GM23338 (cell line): ENCODE results near the gene STAMBPL1. TPM values are rescaled to one million over a fixed set of nuclear protein-coding genes. Genes with fewer than 3 reads are reported as not detected.

ENCODE experiments used
- ATAC-seq: fragments of 200-7000 bp; cut with Tn5 transposase; 3 replicates; pipeline ENCODE4 v1.9.1; 2020
- DNase-seq: peaks from one replicate; pipeline ENCODE4 v3.0.0-alpha.2; 2015; ENCODE audit warnings: low spot score
- H2AFZ ChIP-seq: fragments of 200-600 bp; sonication (generic); 2 replicates; pipeline ENCODE4 v1.8.0; 2016; ENCODE audit warnings: antibody characterized with exemption, mild to moderate bottlenecking, moderate library complexity
- H3F3A ChIP-seq: fragments of 200-600 bp; sonication (generic); replicated peaks from 2 replicates; pipeline ENCODE4 v1.8.0; 2017; ENCODE audit warnings: antibody characterized with exemption, mixed run types, low read depth
- H3K27ac ChIP-seq: fragments of 200-600 bp; sonication (generic); 2 replicates; pipeline ENCODE4 v1.6.1; 2016; ENCODE audit warnings: low read depth
- H3K27me3 ChIP-seq: fragments of 200-600 bp; sonication (generic); 2 replicates; pipeline ENCODE4 v1.8.0; 2016; ENCODE audit warnings: mild to moderate bottlenecking, mixed run types, moderate library complexity; ENCODE audit not compliant: insufficient read depth
- H3K36me3 ChIP-seq: fragments of 200-600 bp; sonication (generic); 2 replicates; pipeline ENCODE4 v1.8.0; 2016; ENCODE audit warnings: mild to moderate bottlenecking; ENCODE audit not compliant: insufficient read depth
- H3K4me1 ChIP-seq: fragments of 200-600 bp; sonication (generic); 2 replicates; pipeline ENCODE4 v1.8.0; 2016; ENCODE audit warnings: mild to moderate bottlenecking, moderate library complexity; ENCODE audit not compliant: insufficient read depth
- H3K4me2 ChIP-seq: fragments of 200-600 bp; sonication (generic); 2 replicates; pipeline ENCODE4 v1.7.1; 2017; ENCODE audit warnings: mixed run types
- H3K4me3 ChIP-seq: fragments of 200-600 bp; sonication (generic); 2 replicates; pipeline ENCODE4 v1.6.1; 2016; ENCODE audit warnings: mixed run types
- H3K79me2 ChIP-seq: fragments of 200-600 bp; sonication (generic); replicated peaks from 2 replicates; pipeline ENCODE4 v1.8.0; 2017; ENCODE audit warnings: mild to moderate bottlenecking; ENCODE audit not compliant: insufficient read depth
- H3K9me2 ChIP-seq: fragments of 200-600 bp; sonication (generic); 2 replicates; pipeline ENCODE4 v1.8.0; 2017; ENCODE audit not compliant: insufficient read depth
- H4K20me1 ChIP-seq: fragments of 200-600 bp; sonication (generic); replicated peaks from 2 replicates; pipeline ENCODE4 v1.8.0; 2017; ENCODE audit warnings: mild to moderate bottlenecking; ENCODE audit not compliant: insufficient read depth
- H3K27ac Mint-ChIP-seq: 2 replicates; pipeline ENCODE4 v1.8.0; 2020; ENCODE audit warnings: inconsistent platforms, mild to moderate bottlenecking, moderate library complexity, mixed read lengths
- H3K27me3 Mint-ChIP-seq: 3 replicates; pipeline ENCODE4 v1.8.0; 2022; ENCODE audit warnings: low read depth, mild to moderate bottlenecking, moderate library complexity, mixed read lengths, inconsistent platforms; ENCODE audit not compliant: insufficient read depth, poor library complexity
- H3K36me3 Mint-ChIP-seq: 3 replicates; pipeline ENCODE4 v1.8.0; 2021; ENCODE audit warnings: low read depth, mild to moderate bottlenecking, inconsistent platforms, moderate library complexity, mixed read lengths
- H3K4me1 Mint-ChIP-seq: 3 replicates; pipeline ENCODE4 v1.8.0; 2020; ENCODE audit warnings: mild to moderate bottlenecking, inconsistent platforms, mixed read lengths
- H3K4me3 Mint-ChIP-seq: 3 replicates; pipeline ENCODE4 v1.8.0; 2021; ENCODE audit warnings: moderate library complexity, mild to moderate bottlenecking, inconsistent platforms, mixed read lengths
- H3K9me3 Mint-ChIP-seq: 3 replicates; pipeline ENCODE4 v1.8.0; 2020; ENCODE audit warnings: moderate library complexity, mild to moderate bottlenecking, inconsistent platforms, mixed read lengths
- ETS1 ChIP-seq: IDR thresholded peaks from 2 replicates; pipeline ENCODE4 v1.6.1; 2016; ENCODE audit warnings: antibody characterized with exemption
- JUNB ChIP-seq: IDR thresholded peaks from one replicate; pipeline ENCODE4 v1.6.1; 2016; ENCODE audit warnings: antibody characterized with exemption; ENCODE audit not compliant: unreplicated experiment
- STAT1 ChIP-seq: IDR thresholded peaks from one replicate; pipeline ENCODE4 v1.6.1; 2016; ENCODE audit warnings: antibody characterized with exemption; ENCODE audit not compliant: unreplicated experiment
- ZNF114 ChIP-seq: fragments of 250-450 bp; sonication (Bioruptor Pico); IDR thresholded peaks from 2 replicates; pipeline ENCODE4 v1.5.0; 2020; ENCODE audit warnings: mild to moderate bottlenecking, moderate library complexity
- ZNF331 ChIP-seq: fragments of 250-450 bp; sonication (Bioruptor Pico); IDR thresholded peaks from 2 replicates; pipeline ENCODE4 v1.5.0; 2020; ENCODE audit warnings: low read depth, mild to moderate bottlenecking, moderate library complexity
- ZNF462 ChIP-seq: fragments of 250-450 bp; sonication (Bioruptor Pico); IDR thresholded peaks from 2 replicates; pipeline ENCODE4 v1.5.0; 2020; ENCODE audit warnings: mild to moderate bottlenecking, moderate library complexity
- polyA plus RNA-seq: library from polyadenylated mRNA; unstranded; fragments of >200 nt; fragmentation: Nextera tagmentation; extraction: Ambion mirVana; gene quantifications from 2 replicates; pipeline ENCODE4 v1.2.1, GENCODE V29; 2016
- total RNA-seq: library from RNA; depleted of rRNA; stranded (reverse); fragments of >200 nt; shearing (Covaris generic); gene quantifications from 2 replicates; pipeline ENCODE4 v1.2.3, GENCODE V29; 2014

The STAMBPL1 gene
- total and polyA plus RNA-seq, 2 experiments from 2014 or later, result 2.5 to 11.5 TPM

GRCh38 chr10:88911851-88912250 is 31.8 kb downstream of the STAMBPL1 start:
- TF ChIP-seq ETS1 (no peak), ZNF462 (CRISPR knock-in tag) (no peak), ZNF114 (CRISPR knock-in tag) (no peak), ZNF331 (CRISPR knock-in tag) (no peak)
- ATAC-seq (no peak), DNase-seq (no peak)
- Histone ChIP-seq H4K20me1 (no peaks in the 10 kb centered on the region), H3K4me2 (no peak overlapping the region), H3K27me3 (no peaks in the 10 kb centered on the region), H3K4me3 (no peak overlapping the region), H3F3A (no peaks in the 10 kb centered on the region), H3K9me2 (no peaks in the 10 kb centered on the region), H3K79me2 (no peaks in the 10 kb centered on the region), H2AFZ (no peak overlapping the region), H3K36me3 (no peaks in the 10 kb centered on the region), H3K27ac (no peak overlapping the region), H3K4me1 (no peaks in the 10 kb centered on the region)
- Mint-ChIP-seq H3K36me3 (no peaks in the 10 kb centered on the region; the same call in 2 of the 3 replicates), H3K4me3 (no peak overlapping the region), H3K4me1 (peaks cover 4% of the 10 kb centered on the region; the same call in 2 of the 3 replicates), H3K27ac (no peak overlapping the region), H3K27me3 (no peaks in the 10 kb centered on the region), H3K9me3 (no peaks in the 10 kb centered on the region)

- Histone ChIP-seq H3K4me1 (no peaks in the 10 kb centered on the region), H3K27me3 (no peaks in the 10 kb centered on the region), H3K4me3 (no peak overlapping the region), H3K36me3 (no peaks in the 10 kb centered on the region), H3K9me2 (no peaks in the 10 kb centered on the region), H3K79me2 (no peaks in the 10 kb centered on the region), H4K20me1 (no peaks in the 10 kb centered on the region), H3K4me2 (no peak overlapping the region), H2AFZ (no peak overlapping the region), H3K27ac (no peak overlapping the region), H3F3A (no peaks in the 10 kb centered on the region)
- Mint-ChIP-seq H3K27ac (no peak overlapping the region), H3K27me3 (no peaks in the 10 kb centered on the region), H3K36me3 (no peaks in the 10 kb centered on the region), H3K4me3 (no peak overlapping the region), H3K9me3 (no peaks in the 10 kb centered on the region), H3K4me1 (peaks cover 2% of the 10 kb centered on the region; the same call in 2 of the 3 replicates)
- TF ChIP-seq STAT1 (no peak), JUNB (no peak)
- DNase-seq (no peak), ATAC-seq (no peak)
Observed at GRCh38 chr10:88913127-88913526, 33.1 kb downstream of the STAMBPL1 start.
